Measurements from ENCODE around the gene CAVIN2. TPM values are rescaled to one million over a fixed set of nuclear protein-coding genes. Genes with fewer than 3 reads are reported as not detected.

Gene CAVIN2
- total RNA-seq, 1 donor from 2014 or later = 2.2 TPM

DNA sequence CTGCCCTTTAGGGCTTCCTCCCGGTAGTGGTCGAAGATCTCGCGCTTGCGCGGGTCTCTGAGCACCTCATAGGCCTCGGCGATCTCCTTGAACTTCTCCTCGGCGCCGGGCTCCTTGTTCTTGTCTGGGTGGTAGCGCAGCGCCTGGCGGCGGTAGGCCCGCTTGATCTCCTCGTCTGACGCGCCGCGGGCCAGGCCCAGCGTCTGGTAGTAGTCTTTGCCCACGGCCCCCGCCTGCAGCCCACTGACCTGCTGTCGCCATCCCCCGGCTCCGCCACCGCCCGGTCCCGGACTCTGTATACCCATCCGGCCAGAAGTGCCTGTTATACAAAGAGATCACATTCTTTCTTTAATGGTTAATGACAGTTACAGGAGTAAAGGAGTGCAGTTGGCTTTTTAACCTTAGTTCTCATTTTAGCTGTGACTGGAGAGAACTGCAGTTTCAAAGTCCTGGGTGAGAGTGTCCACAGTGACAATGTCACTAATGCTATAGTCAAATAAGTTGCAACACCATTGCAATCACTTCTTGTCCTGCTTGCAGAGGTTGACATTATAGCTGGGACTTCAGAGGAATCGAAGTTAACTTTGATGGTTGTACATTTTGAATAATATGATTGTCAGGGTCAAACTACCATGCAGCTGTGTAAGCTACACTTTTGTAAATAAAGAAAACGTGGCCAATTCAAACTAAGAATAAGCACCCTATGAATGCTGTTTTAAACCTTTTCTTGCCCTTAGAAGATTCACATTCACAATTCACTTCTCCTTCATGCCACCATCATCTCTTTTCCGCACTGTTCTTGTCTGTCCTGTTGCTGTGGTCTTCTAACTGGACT lies 35.3 kb upstream of the CAVIN2 start:
- Mint-ChIP-seq H3K4me1 (ENCODE audit: low read depth) (peaks cover 21% of the 10 kb centered on the region), H3K27ac (ENCODE audit: unreplicated experiment) (no peak overlapping the region), H3K27me3 (ENCODE audit: low read depth) (no peaks in the 10 kb centered on the region), H3K9me3 (ENCODE audit: low read depth) (peaks cover 2% of the 10 kb centered on the region), H3K36me3 (ENCODE audit: low read depth) (no peaks in the 10 kb centered on the region), H3K4me3 (ENCODE audit: unreplicated experiment) (no peak overlapping the region)
- TF ChIP-seq CTCF (IDR thresholded peaks at IDR 0.05) = no peak
- peak; percentile 91 for DNase-seq (ENCODE audit: low spot score)

- no peak for DNase-seq (ENCODE audit: low spot score)
- Mint-ChIP-seq H3K4me1 (ENCODE audit: low read depth) (peaks cover 23% of the 10 kb centered on the region), H3K27ac (ENCODE audit: unreplicated experiment) (peak overlapping the region; percentile 83), H3K4me3 (ENCODE audit: unreplicated experiment) (no peak overlapping the region), H3K27me3 (ENCODE audit: low read depth) (no peaks in the 10 kb centered on the region), H3K36me3 (ENCODE audit: low read depth) (no peaks in the 10 kb centered on the region), H3K9me3 (ENCODE audit: low read depth) (peaks cover 2% of the 10 kb centered on the region)
- TF ChIP-seq CTCF (IDR thresholded peaks at IDR 0.05) = no peak
These were observed 31.8 kb upstream of the CAVIN2 start for GRCh38 chr2:191878548-191879279.

DNA sequence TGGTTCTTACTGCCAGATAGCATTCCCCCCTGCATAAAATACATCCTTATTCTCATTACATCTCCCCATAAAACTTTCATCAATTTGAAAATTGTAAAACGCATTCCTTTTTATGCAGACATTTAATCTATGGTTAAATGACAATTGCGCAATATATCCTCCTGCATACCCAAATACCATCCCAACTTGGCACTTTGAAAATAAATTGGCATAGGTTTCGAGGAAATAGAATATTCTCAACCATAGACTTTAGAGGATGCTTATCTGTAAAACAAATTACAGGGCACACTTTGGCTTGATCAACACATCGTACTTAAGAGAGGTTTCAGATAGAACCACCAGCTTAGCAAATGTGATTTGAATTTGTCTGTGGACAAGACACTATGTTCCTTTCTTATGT lies 31.0 kb upstream of the CAVIN2 start:
- Mint-ChIP-seq H3K4me3 (ENCODE audit: unreplicated experiment) (no peak overlapping the region), H3K9me3 (ENCODE audit: low read depth) (peaks cover 2% of the 10 kb centered on the region), H3K27me3 (ENCODE audit: low read depth) (no peaks in the 10 kb centered on the region), H3K4me1 (ENCODE audit: low read depth) (peaks cover 23% of the 10 kb centered on the region), H3K36me3 (ENCODE audit: low read depth) (no peaks in the 10 kb centered on the region), H3K27ac (ENCODE audit: unreplicated experiment) (peak overlapping the region; percentile 38)
- no peak for DNase-seq (ENCODE audit: low spot score)
- TF ChIP-seq CTCF (IDR thresholded peaks at IDR 0.05) = no peak

- H3K27ac Mint-ChIP-seq (ENCODE audit: unreplicated experiment) = no peak overlapping the region
- DNase-seq (ENCODE audit: low spot score) = no peak
- no peak overlapping the region for H3K4me3 Mint-ChIP-seq (ENCODE audit: unreplicated experiment)
- H3K27me3 Mint-ChIP-seq (ENCODE audit: low read depth) = no peaks in the 10 kb centered on the region
- no peaks in the 10 kb centered on the region for H3K36me3 Mint-ChIP-seq (ENCODE audit: low read depth)
- peaks cover 23% of the 10 kb centered on the region for H3K4me1 Mint-ChIP-seq (ENCODE audit: low read depth)
- peaks cover 2% of the 10 kb centered on the region for H3K9me3 Mint-ChIP-seq (ENCODE audit: low read depth)
- no peak for TF ChIP-seq CTCF (IDR thresholded peaks at IDR 0.05)
These were observed 29.0 kb upstream of the CAVIN2 start for GRCh38 chr2:191875859-191876258.

DNA sequence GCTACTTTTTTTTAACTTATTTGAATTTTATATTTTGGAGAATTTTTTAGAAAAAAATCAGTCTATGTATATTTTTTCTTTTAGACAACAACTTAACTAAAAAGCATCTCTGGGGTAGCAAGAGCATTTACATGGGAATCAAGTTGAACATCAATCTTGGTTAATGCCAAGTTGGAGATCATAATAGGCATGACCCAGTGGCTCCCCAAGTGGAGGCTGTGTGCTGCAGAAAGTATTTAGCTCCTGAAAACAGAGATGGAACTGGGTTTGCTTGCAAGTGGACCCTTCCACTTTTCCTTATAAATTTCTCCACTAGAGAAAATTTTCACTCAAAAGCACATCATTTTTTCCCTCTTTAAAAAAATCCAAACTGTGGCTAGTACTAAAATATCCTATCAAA lies 23.9 kb upstream of the CAVIN2 start:
- Mint-ChIP-seq H3K4me1 (ENCODE audit: low read depth) (peaks cover 39% of the 10 kb centered on the region), H3K27me3 (ENCODE audit: low read depth) (no peaks in the 10 kb centered on the region), H3K9me3 (ENCODE audit: low read depth) (no peaks in the 10 kb centered on the region), H3K27ac (ENCODE audit: unreplicated experiment) (no peak overlapping the region), H3K4me3 (ENCODE audit: unreplicated experiment) (no peak overlapping the region), H3K36me3 (ENCODE audit: low read depth) (no peaks in the 10 kb centered on the region)
- peak; percentile 35 for TF ChIP-seq CTCF (IDR thresholded peaks at IDR 0.05)
- no peak for DNase-seq (ENCODE audit: low spot score)
